Measurements from ENCODE around the gene IQSEC3.
A peak's percentile ranks its signal among the peaks of the same experiment; 100 is the strongest.

Gene IQSEC3

DNA sequence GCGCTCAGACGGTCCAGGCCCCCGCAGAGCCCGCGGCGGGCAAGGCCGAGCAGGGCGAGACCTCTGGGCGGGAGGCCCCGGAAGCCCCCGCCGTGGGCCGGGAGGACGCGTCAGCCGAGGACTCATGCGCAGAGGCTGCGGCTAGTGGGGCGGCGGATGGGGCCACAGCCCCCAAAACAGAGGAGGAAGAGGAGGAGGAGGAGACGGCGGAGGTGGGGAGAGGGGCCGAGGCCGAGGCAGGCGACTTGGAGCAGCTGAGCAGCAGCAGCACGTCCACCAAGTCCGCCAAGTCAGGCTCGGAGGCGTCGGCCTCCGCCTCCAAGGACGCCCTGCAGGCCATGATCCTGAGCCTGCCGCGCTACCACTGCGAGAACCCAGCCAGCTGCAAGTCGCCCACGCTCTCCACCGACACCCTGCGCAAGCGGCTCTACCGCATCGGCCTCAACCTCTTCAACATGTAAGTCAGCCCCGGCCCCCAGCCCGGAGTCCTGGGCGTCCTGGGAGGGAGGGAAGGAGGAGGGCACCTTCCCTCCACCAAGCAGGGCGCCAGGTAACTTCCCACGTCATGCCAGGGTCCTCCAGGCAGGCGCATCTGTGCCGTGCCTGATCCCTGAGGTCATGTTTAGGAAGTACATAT, 72.4 kb downstream of the IQSEC3 start:
- peak; percentile 18 for DNase-seq (ENCODE audit: low read depth)

DNA sequence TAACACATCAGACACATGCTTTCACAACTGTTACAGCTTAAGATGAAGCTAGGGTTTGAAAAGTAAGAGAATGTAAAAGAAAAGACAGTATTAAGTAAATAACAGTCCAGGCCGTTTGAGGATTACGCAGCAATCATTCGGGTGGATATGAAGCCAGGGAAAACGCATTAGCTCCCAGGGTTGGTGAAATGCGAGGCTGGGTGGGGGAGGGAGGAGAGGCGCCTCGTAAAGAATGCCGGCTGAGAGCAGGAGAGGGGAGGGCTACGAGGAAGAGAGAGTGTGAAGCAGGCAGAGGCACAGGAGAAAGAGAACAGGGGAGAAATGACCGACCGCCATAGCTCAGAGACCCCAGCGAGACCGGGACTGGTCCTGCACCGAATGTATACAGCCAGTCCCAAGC, 73.0 kb downstream of the IQSEC3 start:
- no peak for DNase-seq (ENCODE audit: low read depth)

DNA sequence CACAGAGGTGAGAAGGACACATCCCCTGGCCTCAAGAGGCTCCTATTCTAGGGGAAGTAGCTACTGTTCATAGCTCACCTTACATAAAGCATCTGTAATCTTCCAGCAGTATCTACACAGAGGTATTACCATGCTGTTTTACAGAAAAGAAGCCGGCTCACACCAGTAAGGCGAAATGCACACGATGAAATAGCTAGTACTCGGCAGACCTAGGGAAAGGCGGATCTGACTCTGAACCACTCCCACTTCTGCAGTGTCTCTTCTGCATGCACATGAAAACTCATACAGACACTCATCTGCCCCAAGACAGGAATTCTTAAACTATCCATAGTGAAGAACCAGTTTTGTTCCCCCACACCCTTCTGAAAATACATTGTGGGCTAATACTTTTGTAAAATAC, 73.6 kb downstream of the IQSEC3 start:
- DNase-seq (ENCODE audit: low read depth): no peak

DNA sequence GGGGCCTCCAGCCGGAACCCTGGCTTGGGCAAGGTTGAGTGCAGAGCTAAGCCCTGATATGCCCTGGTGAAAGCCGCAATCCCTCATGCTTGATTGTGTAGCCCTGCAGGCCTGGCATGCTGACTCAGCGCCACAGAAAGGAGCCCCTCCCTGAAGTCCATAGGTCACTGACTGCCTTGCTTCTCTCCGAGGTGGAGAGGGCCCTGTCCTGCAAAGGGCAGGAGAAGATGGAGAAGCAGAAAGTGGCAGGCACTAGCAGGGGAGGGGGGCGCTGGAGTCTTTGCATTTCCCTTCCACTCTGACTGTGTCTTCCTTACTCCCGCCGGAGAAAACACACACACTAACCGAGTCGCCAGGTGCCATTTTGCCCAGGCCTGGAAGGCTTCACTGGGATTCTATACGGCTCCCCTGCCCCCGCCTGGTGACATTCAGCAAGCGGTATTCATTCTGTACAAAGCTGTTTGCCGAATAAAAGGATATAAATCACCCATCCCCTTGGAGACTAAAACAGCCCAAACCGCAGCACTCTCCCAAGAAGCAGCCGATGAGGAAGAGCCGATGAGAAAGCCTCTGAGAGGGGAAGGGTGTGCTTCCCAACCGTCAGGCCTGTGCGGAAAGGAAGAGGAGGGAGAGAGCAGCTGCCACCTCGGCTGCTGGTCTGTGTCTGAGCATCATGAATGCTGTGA, 77.5 kb downstream of the IQSEC3 start:
- DNase-seq (ENCODE audit: low read depth): no peak

DNA sequence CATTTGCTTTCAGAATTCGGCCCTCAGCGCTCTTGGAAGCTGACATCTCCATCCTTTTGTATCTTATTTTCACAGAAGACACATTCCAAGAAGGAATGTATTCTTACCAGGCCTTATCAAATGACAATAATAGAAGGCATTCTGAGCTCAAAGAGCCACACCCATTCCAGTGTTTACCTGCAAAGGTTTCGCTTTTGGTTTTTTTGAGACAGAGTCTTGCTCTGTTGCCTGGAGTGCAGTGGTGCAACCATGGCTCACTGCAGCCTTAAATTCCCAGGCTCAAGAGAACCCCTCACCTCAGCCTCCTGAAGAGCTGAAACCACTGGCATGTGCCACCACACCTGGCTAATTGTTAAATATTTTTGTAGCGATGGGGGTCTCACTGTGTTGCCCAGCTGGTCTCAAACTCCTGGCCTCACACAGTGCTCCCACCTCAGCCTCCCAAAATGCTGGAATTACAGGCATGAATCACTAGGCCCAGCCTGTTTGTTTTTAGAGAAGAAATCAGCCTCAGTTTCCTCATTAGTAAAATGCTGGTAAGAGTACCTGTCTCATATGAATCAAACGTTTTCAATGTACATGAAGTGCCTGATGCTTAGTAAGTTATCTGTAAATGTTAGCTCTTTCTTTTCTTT, 78.2 kb downstream of the IQSEC3 start:
- DNase-seq (ENCODE audit: low read depth): no peak

DNA sequence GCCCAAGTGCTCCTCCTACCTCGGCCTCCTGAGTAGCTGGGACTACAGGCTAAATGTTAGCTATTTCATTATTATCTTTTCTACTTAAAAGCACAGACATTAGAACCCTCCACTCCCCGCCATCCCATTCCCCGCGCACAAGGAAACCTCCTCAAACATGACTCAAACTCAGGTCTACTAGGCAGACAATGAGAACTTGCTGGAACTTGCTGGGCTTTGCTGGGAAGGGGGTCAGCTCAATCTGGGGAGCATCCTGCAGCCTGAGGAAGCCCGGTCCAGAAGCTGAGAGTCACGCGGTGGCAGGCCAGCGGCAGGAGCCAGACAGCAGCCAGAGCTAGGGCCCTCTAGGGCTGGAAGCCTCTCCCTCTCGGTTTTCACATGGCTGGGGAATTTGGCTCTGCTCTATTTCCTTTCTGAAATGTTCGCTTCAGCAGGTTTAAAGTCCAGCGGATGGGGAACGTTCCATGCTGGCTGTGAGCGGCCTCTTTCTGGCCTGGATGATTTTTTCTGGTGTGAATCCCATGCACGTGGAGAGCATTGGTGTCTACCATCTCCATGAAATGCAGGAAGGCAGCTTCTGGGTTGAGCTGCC, 78.9 kb downstream of the IQSEC3 start:
- no peak for DNase-seq (ENCODE audit: low read depth)

DNA sequence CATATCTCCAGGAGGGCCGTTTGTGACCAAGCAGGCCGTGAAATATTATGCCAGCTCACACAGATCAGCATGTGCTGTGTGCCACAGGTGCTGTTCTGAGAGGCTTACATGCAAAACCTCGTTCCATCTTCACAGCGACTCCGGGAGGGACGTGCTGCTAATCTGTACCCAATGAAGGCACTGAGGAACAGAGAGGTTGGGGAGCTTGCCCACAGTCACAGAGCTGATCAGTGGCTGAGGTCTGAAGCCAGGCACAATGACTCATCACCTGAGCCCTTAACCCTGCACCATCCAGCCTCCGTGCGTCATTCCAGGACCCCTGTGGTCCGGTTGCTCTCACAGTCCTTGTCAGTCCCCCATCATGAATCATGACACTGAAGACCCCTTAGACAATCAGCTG, 80.7 kb downstream of the IQSEC3 start:
- no peak for DNase-seq (ENCODE audit: low read depth)

DNA sequence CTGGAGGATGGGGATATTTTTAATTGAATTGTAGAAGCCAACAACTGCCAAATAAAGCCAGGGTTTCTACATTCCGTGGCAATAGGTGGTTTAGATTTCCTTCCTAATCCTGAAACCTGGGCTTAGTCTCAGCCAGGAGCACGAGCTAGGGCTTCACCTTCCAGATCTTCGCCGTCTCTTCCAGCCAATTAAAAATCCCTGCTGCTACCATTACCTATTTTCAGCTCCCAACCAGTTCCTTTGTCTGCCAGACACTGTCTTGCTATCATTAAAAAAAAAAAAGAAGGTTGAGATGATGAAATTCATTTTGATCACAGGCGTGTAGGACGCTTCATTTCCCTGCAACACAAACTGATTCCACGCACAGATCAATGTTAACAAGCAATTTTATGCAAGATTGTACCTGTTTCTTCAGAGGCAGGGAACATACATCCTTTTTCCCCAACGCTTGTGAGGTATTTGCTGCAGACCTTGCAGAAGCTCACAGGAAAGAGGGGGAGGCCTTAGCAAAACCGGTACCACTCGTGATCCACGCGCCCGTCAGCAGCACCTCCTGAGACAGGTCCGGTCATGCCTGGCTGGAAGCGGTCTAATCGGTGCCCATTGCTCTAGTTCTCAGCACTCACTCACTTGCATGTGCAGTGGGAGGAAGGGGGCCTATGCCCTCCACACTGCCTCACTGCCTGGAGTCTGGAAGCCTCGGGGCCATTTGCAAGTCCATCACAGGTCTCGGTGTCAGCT, 82.3 kb downstream of the IQSEC3 start:
- DNase-seq (ENCODE audit: low read depth): no peak

DNA sequence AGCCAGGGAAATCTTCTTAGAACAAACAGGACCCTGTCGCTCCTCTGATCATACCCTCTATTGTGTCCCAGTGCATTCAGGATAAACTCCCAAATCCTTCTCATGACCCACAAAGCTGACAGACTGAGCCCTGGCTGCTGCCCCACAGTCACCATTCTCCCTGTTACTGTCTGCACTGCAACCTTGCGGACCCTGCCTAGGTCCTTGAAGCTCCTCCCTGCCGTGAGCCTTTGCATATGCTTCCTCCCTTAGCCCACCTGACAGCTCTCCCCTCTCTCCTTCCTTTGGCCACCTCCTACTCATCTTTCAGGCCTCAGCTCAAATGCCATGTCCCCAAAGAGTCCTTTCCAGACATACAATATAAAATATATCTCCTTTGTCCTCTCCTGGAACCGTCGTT, 85.0 kb downstream of the IQSEC3 start:
- DNase-seq (ENCODE audit: low read depth): no peak

DNA sequence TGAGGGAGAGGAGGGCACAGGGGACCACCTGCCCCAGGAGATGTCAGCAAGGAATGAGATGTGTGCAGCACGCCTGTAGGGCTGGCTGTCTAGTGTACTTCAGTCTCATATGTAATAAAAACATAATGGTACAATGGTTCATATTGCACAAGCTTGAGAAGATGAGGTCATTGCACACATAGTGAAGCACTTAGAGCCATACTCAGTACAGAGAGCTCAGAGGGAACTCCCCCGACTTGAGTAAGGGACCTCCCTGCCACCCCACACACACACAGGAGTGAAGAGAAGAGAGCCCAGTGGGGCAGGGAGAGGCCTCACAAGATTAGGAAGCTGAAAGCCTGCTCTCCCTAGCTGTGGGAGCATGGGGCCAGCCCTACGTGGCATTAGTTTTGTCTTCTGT, 85.9 kb downstream of the IQSEC3 start:
- DNase-seq (ENCODE audit: low read depth): no peak

DNA sequence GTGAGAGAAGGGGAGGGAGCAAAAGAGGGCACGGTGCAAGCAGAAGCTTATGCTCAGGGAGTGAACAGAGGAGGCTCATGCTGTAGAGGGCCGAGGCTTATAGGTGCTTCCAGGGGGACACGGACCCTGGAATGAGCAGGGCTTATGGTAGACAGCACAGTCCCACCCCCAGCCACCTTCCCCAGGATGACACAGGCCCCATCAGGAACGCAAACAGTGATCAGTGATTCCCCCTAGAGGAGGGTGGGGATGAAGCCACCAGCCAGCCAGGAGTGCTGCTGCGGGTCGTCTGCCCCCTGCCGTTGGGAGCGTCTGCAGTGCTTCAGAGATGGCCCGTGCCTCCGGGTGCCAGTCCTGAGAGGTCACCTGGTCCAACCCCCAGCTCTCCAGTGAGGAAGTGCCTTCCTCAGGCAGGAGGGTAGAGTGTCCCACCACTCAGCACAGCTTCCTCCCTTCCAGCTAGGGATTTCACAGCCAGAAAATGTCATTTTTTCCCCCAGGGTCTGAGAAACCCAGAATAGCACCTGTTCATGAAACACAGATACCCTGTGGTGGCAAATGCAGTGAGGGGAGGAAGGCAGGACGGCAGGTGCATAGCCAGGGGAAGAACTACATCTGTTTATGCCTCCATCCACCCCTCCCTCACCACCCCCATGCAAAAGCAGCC, 86.6 kb downstream of the IQSEC3 start:
- peak; percentile 59 for DNase-seq (ENCODE audit: low read depth)

DNA sequence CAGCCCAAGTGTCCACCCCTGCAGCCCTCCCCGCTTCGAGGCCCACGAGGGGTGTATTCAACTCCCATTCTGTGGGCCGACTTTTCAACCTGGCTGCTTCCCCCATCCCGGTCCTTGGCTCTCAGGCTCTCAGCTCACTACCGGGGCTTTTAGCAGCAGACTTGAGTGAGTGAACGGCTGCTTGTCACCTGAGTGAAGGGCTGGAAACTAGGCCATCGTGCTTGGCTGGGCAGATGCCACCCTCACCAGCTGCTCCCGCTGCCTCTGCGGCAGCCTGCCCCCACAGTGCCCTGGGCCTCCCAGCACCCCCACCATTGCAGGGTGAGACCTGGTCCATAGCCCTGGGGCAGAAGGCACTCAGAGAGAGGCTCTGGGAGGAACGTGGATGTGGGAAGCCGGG, 87.5 kb downstream of the IQSEC3 start:
- DNase-seq (ENCODE audit: low read depth): no peak

DNA sequence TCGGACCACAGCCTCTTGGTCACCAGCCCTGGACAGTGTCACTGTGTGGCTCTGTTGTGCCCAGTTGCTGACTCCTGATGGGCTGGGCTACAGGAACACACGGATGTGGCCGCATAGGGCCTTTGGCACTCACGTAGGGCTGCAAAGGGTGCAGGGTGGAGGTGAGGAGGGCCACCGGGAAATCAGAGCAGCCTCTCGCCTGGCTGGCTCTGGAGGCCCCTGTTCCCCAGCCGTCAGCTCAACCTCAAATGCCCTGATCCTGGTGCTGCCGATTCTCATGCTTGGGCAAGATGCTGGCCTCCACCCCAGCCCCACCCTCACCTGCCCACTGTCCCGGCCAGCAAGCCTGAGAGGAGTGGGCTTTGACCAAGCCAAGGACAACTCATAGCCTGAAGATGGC, 88.4 kb downstream of the IQSEC3 start:
- no peak for DNase-seq (ENCODE audit: low read depth)

DNA sequence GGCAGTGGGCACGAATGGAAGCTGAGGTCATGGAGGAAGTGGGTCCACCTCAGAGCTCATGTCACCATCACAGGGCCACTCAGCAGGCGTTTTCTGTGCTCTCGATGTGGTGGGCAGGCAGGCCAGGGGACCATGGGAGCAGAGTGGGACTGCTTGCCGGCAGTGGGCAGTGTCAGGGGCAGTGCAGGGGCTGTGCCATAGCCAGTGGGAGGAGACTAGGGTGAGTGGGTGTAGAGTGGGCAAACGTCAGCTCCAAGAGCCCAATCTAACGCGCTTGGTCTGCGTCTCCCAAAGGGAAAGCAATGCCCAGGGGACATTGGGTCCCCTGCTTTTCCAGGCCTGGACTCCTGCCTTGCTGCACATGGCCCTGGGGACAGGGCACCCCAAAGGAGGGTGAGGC, 89.1 kb downstream of the IQSEC3 start:
- no peak for DNase-seq (ENCODE audit: low read depth)

DNA sequence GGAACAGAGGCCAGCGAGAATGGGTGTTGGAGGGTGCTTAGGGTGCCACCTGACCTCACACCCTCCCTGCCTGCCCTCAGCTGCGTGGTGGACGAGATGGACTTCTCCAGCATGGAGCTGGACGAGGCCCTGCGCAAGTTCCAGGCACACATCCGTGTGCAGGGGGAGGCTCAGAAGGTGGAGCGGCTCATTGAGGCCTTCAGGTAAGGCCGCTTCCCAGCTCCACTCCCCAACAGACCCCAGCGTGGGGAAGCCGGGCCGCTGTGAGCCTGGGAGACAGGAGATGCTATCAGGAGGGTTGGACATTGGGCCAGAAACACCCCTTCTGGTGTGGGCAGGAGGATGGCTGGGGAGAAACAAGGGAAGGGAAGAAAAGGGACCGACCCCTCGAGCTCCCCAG, 90.4 kb downstream of the IQSEC3 start:
- no peak for DNase-seq (ENCODE audit: low read depth)

DNA sequence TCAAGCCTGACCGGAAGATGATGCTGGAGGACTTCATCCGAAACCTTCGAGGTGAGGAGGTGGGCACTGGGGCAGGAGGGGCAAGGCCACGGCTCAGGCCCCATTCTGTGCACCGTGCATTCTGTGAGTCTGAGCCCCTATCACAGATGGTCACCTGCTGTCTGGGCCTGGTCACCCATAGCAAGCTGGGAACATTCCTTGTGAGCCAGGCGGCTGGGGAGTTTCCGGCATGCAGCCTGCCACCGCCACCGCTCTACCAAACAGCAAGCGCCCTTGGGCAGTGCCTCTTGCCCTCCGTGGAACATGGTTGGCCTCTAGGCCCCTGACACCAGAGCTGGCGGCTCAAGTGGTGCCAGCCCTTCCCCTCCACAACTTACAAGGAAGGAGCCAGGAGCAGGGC, 91.1 kb downstream of the IQSEC3 start:
- DNase-seq (ENCODE audit: low read depth): no peak

DNA sequence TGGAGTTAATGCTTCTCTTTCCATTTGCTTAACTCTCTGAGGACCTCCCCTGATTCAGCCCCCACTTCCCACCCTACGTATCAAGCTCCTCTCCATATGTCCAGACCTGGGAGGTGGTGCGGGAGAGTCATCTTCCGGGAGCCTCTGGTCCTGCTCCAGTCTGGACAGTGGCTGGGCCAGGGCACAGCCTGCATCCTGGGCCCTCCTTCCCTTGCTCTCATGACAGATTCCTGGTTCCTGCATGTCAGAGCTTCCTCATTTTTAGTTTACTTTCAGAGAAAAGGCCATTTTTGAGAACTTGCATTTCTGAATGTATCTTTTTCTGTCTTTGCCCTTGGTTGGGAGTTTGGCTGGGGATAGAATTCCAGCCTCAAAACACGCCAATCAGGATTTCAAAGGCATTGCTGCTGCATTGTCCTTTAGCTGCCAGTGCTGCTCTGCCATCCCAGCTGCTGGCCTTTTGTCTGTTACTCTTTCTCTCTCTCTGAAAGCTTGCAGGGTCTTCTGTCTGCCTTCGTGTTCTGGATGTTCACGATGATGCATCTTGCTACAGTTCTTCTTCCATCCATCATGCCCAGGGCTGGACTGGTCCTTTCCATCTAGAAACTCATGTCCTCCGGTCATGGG, 92.7 kb downstream of the IQSEC3 start:
- DNase-seq (ENCODE audit: low read depth): no peak

DNA sequence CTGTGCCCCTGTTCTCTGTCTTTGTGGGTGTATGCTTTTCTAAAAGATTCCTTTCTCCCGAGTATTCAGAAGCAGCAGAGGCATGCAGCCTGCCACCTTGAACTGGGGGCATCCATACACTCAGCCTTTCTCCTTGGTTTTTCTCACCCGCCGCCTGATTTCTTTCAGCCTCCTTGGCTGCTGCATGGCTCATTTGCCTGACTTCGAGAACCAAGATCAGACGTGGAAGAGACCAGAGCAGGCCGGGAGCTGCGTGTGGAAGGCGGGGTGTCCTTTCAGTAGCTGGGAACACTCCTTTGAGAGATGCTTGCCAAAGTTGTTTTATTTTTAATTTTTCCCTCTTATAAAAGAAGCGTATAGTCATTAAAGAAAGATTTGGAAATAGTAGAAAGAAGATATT, 94.3 kb downstream of the IQSEC3 start:
- DNase-seq (ENCODE audit: low read depth): no peak

DNA sequence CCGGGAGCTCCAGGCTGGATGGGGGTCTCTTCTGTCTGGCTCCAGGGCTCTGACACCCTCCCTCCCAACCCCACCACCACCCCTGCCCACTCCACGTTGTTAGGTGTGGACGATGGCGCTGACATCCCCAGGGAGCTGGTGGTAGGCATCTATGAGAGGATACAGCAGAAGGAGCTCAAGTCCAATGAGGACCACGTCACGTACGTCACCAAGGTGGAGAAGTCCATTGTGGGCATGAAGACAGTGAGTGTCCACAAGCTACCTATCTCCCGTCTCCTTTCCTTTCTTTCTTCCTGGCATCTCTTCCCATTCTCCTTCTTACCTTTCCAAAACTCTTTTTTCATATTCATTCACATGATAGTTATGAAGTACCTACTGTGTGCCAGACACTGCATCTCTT, 95.3 kb downstream of the IQSEC3 start:
- no peak for DNase-seq (ENCODE audit: low read depth)

DNA sequence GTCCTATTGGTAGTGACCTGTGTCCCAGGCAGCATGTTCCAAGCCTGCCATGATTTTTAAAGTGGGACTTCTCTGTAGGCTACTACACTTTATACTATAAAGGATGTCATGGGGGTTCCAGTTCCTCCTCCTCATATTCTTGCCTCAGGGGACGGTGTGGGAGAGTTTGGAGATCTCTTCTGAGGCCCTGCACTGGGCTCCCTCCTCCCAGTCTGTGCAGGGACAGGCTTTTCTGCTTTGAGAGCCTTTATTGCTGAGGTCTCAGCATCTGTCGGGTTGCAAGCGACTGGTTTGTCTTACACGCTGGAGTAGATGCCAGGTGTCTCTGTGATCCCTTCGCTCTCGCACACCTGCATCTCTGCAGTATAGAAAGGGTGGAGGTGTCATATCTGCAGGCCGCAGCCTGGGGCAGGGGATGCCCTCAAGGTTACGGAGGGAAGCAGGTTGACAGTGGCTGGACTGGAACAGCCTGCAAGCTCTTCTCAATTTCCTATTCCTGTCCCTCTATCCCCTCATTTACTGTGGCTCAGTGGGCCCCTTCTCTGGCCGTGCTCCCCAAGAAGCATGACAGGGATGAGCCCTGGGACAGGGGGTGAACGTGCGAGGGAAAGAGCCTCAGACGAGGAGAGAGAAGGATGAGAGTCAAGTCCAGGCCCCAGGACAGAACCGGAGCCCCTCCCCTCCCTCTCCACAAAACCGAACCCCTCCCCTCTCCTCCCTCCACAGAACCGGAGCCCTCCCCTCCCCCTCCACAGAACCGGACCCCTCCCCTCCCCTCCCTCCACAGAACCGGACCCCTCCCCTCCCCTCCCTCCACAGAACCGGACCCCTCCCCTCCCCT, 96.1 kb downstream of the IQSEC3 start:
- no peak for DNase-seq (ENCODE audit: low read depth)
